HT1080 (cell line): ENCODE measurements around the gene AMDHD1. TPM values are rescaled to one million over a fixed set of nuclear protein-coding genes. Genes with fewer than 3 reads are reported as not detected.
"Not testable (repeated sequence)": the region's sequence is repeated elsewhere in the genome, so short reads cannot be mapped to it uniquely, and the experiment has no call there.

Experiments used
- DNase-seq: peaks from one replicate; pipeline ENCODE4 v3.0.0-alpha.2; 2015; ENCODE audit warnings: low read depth
- total RNA-seq: library from RNA; depleted of rRNA; stranded (reverse); fragments of >200 nt; shearing (Covaris generic); gene quantifications from 2 replicates; pipeline ENCODE4 v1.2.3, GENCODE V29; 2014

The AMDHD1 gene
- total RNA-seq, 1 experiment from 2014 or later: 0.13 TPM

- no peak for DNase-seq
Measured at GRCh38 chr12:95963096-95963495, 20.0 kb downstream of the AMDHD1 start.

- no peak for DNase-seq
Measured at GRCh38 chr12:95966287-95966870, 23.2 kb downstream of the AMDHD1 start.

- DNase-seq: no peak
Measured at GRCh38 chr12:95967301-95967700, 24.2 kb downstream of the AMDHD1 start.

GRCh38 chr12:95969116-95969515 lies 26.0 kb downstream of the AMDHD1 start:
- not testable (repeated sequence) for DNase-seq

GRCh38 chr12:95970905-95971304 lies 27.8 kb downstream of the AMDHD1 start:
- DNase-seq: no peak

- no peak for DNase-seq
Measured at GRCh38 chr12:95972832-95973456, 29.8 kb downstream of the AMDHD1 start.

- no peak for DNase-seq
Measured at GRCh38 chr12:95974358-95974757, 31.2 kb downstream of the AMDHD1 start.

- DNase-seq: no peak
Measured at GRCh38 chr12:95975491-95975890, 32.4 kb downstream of the AMDHD1 start.

- peak; percentile 35 for DNase-seq
Measured at GRCh38 chr12:95976416-95976832, 33.3 kb downstream of the AMDHD1 start.

GRCh38 chr12:95977764-95978305 lies 34.7 kb downstream of the AMDHD1 start:
- no peak for DNase-seq

GRCh38 chr12:95978351-95978750 lies 35.2 kb downstream of the AMDHD1 start:
- no peak for DNase-seq

GRCh38 chr12:95978774-95979173 lies 35.6 kb downstream of the AMDHD1 start:
- no peak for DNase-seq

- DNase-seq: no peak
Measured at GRCh38 chr12:95980437-95980836, 37.3 kb downstream of the AMDHD1 start.

- DNase-seq: no peak
Measured at GRCh38 chr12:95982602-95983001, 39.5 kb downstream of the AMDHD1 start.

- no peak for DNase-seq
Measured at GRCh38 chr12:95984682-95985081, 41.6 kb downstream of the AMDHD1 start.

- DNase-seq: no peak
Measured at GRCh38 chr12:95986635-95987570, 43.8 kb downstream of the AMDHD1 start.

GRCh38 chr12:95988506-95989275 lies 45.6 kb downstream of the AMDHD1 start:
- no peak for DNase-seq

- DNase-seq: no peak
Measured at GRCh38 chr12:95989504-95990123, 46.5 kb downstream of the AMDHD1 start.

GRCh38 chr12:95990136-95990535 lies 47.0 kb downstream of the AMDHD1 start:
- no peak for DNase-seq

- no peak for DNase-seq
Measured at GRCh38 chr12:95993907-95994306, 50.8 kb downstream of the AMDHD1 start.

- DNase-seq: no peak
Measured at GRCh38 chr12:95994476-95994875, 51.3 kb downstream of the AMDHD1 start.
